Liver (tissue), 2 donors: ENCODE measurements around the gene CDC42BPB.

Experiments used
- TF ChIP-seq, protein P1 (sequence below): fragments of 150-350 bp; IDR thresholded peaks from 2 replicates; pipeline ENCODE4 v1.5.1; 2017; ENCODE audit warnings: improper control_type of control experiment, low read depth, low read length; ENCODE audit not compliant: missing input control
- TF ChIP-seq, protein P2 (sequence below): IDR thresholded peaks from 2 replicates; pipeline ENCODE4 v1.6.1; 2016; ENCODE audit warnings: antibody characterized with exemption
- donor health status: healthy.

DNA sequence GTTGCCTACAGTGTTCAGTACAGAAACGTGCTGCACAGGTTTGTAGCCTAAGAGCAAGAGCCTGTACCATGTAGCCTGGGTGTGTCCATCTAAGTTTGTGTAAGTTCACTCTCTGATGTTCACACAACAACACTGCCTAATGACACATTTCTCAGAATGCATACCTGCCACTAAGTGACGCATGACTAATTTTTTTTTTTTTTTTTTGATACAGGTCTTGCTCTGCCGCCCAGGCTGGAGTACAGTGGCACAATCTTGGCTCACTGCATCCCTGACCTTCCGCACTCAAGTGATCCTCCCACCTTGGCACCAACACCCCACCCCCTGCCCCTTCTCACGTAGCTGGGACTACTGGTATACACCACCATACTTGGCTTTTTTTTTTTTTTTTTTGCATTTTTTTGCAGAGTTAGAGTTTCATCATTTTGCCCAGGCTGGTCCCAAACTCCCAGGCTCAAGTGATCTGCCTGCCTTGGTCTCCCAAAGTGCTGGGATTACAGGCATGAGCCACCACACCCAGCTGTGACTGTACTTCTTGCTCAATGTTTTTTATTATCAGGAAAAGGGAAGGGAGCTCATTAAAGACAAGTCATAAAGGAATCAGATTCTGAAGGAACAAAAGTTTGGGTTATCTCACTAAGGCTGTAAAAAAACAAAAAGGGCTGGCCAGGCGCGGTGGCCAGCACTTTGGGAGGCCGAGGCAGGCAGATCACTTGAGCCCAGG, 10.0 kb upstream of the CDC42BPB start:
- TF ChIP-seq, protein P1, sequence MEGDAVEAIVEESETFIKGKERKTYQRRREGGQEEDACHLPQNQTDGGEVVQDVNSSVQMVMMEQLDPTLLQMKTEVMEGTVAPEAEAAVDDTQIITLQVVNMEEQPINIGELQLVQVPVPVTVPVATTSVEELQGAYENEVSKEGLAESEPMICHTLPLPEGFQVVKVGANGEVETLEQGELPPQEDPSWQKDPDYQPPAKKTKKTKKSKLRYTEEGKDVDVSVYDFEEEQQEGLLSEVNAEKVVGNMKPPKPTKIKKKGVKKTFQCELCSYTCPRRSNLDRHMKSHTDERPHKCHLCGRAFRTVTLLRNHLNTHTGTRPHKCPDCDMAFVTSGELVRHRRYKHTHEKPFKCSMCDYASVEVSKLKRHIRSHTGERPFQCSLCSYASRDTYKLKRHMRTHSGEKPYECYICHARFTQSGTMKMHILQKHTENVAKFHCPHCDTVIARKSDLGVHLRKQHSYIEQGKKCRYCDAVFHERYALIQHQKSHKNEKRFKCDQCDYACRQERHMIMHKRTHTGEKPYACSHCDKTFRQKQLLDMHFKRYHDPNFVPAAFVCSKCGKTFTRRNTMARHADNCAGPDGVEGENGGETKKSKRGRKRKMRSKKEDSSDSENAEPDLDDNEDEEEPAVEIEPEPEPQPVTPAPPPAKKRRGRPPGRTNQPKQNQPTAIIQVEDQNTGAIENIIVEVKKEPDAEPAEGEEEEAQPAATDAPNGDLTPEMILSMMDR, result no peak
- TF ChIP-seq, protein P2, sequence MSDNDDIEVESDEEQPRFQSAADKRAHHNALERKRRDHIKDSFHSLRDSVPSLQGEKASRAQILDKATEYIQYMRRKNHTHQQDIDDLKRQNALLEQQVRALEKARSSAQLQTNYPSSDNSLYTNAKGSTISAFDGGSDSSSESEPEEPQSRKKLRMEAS, result no peak
